ENCODE data around the gene ACTRT2.

Gene ACTRT2

GRCh38 chr1:3022511-3022973, 1.3 kb downstream of the ACTRT2 start:
- Histone ChIP-seq H3K4me3 (IDR thresholded peaks at IDR 0.05; ENCODE audit: insufficient read depth, low read depth, low read length) (no peak overlapping the region), H2AFZ (ENCODE audit: low read depth) (no peak overlapping the region), H3K9ac (no peak overlapping the region), H3K27me3 (ENCODE audit: insufficient read depth, low read depth) (peaks cover 50% of the 10 kb centered on the region), H3K36me3 (ENCODE audit: insufficient read depth) (no peaks in the 10 kb centered on the region), H3K27ac (no peak overlapping the region), H3K4me2 (no peak overlapping the region), H3K4me1 (ENCODE audit: low read depth, poor library complexity, severe bottlenecking) (no peaks in the 10 kb centered on the region), H4K20me1 (ENCODE audit: insufficient read depth) (no peaks in the 10 kb centered on the region), H3K79me2 (ENCODE audit: insufficient read depth, low read depth) (no peaks in the 10 kb centered on the region)
- TF ChIP-seq, protein P1, sequence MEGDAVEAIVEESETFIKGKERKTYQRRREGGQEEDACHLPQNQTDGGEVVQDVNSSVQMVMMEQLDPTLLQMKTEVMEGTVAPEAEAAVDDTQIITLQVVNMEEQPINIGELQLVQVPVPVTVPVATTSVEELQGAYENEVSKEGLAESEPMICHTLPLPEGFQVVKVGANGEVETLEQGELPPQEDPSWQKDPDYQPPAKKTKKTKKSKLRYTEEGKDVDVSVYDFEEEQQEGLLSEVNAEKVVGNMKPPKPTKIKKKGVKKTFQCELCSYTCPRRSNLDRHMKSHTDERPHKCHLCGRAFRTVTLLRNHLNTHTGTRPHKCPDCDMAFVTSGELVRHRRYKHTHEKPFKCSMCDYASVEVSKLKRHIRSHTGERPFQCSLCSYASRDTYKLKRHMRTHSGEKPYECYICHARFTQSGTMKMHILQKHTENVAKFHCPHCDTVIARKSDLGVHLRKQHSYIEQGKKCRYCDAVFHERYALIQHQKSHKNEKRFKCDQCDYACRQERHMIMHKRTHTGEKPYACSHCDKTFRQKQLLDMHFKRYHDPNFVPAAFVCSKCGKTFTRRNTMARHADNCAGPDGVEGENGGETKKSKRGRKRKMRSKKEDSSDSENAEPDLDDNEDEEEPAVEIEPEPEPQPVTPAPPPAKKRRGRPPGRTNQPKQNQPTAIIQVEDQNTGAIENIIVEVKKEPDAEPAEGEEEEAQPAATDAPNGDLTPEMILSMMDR (conservative IDR thresholded peaks at IDR 0.05; ENCODE audit: low read depth, low read length), result no peak

- Histone ChIP-seq H3K27me3 (ENCODE audit: insufficient read depth, low read depth) (peaks cover 53% of the 10 kb centered on the region), H3K9ac (no peak overlapping the region), H3K4me3 (IDR thresholded peaks at IDR 0.05; ENCODE audit: insufficient read depth, low read depth, low read length) (no peak overlapping the region), H4K20me1 (ENCODE audit: insufficient read depth) (no peaks in the 10 kb centered on the region), H2AFZ (ENCODE audit: low read depth) (no peak overlapping the region), H3K27ac (no peak overlapping the region), H3K4me2 (no peak overlapping the region), H3K4me1 (ENCODE audit: low read depth, poor library complexity, severe bottlenecking) (no peaks in the 10 kb centered on the region), H3K79me2 (ENCODE audit: insufficient read depth, low read depth) (no peaks in the 10 kb centered on the region), H3K36me3 (ENCODE audit: insufficient read depth) (no peaks in the 10 kb centered on the region)
- TF ChIP-seq, protein P1 (conservative IDR thresholded peaks at IDR 0.05; ENCODE audit: low read depth, low read length), result no peak
Measured at GRCh38 chr1:3022976-3023375, 1.7 kb downstream of the ACTRT2 start.

- H3K27me3 ChIP-seq (ENCODE audit: insufficient read depth, low read depth), result peaks cover 55% of the 10 kb centered on the region
- TF ChIP-seq, protein P1 (conservative IDR thresholded peaks at IDR 0.05; ENCODE audit: low read depth, low read length), result no peak
Measured at GRCh38 chr1:3024019-3024418, 2.8 kb downstream of the ACTRT2 start.

DNA sequence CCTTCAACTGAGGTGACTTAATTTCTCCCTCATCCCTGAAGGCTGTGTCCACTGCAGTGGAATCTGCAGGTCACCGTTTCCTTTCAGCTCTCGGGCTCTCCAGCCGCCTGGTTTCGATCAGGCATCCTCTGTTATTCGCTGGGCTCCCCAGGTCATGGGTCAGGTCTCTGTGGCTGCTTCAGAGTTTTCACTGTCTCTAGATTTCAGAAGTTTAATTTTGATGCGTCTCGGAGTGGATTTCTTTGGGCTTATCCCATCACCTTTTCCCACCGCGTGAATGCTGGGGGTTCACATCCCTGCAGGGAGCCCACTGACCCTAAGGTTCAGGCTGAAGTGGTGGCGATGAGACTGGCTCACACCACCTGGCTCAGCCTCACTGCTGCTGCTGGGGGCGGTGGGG, 3.3 kb downstream of the ACTRT2 start:
- H3K79me2 ChIP-seq (ENCODE audit: insufficient read depth, low read depth), result no peaks in the 10 kb centered on the region
- H3K27ac ChIP-seq, result no peak overlapping the region
- H3K4me2 ChIP-seq, result no peak overlapping the region
- H3K4me3 ChIP-seq (IDR thresholded peaks at IDR 0.05; ENCODE audit: insufficient read depth, low read depth, low read length), result no peak overlapping the region
- no peaks in the 10 kb centered on the region for H3K4me1 ChIP-seq (ENCODE audit: low read depth, poor library complexity, severe bottlenecking)
- peaks cover 55% of the 10 kb centered on the region for H3K27me3 ChIP-seq (ENCODE audit: insufficient read depth, low read depth)
- H3K36me3 ChIP-seq (ENCODE audit: insufficient read depth), result no peaks in the 10 kb centered on the region
- no peak overlapping the region for H2AFZ ChIP-seq (ENCODE audit: low read depth)
- TF ChIP-seq, protein P1 (conservative IDR thresholded peaks at IDR 0.05; ENCODE audit: low read depth, low read length), result no peak
- no peak overlapping the region for H3K9ac ChIP-seq
- no peaks in the 10 kb centered on the region for H4K20me1 ChIP-seq (ENCODE audit: insufficient read depth)

More at GRCh38 chr1:3024019-3024418, 2.8 kb downstream of the ACTRT2 start:
- no peak overlapping the region for H3K4me3 ChIP-seq (IDR thresholded peaks at IDR 0.05; ENCODE audit: insufficient read depth, low read depth, low read length)
- no peaks in the 10 kb centered on the region for H3K4me1 ChIP-seq (ENCODE audit: low read depth, poor library complexity, severe bottlenecking)
- H2AFZ ChIP-seq (ENCODE audit: low read depth), result no peak overlapping the region
- H3K36me3 ChIP-seq (ENCODE audit: insufficient read depth), result no peaks in the 10 kb centered on the region
- H3K27ac ChIP-seq, result no peak overlapping the region
- H3K4me2 ChIP-seq, result no peak overlapping the region
- no peak overlapping the region for H3K9ac ChIP-seq
- no peaks in the 10 kb centered on the region for H3K79me2 ChIP-seq (ENCODE audit: insufficient read depth, low read depth)
- no peaks in the 10 kb centered on the region for H4K20me1 ChIP-seq (ENCODE audit: insufficient read depth)

Measured in KMS-11 (cell line).